Posterior vena cava (tissue), 2 donors: ENCODE results near the gene OR51B4. TPM values are rescaled to one million over a fixed set of nuclear protein-coding genes. Genes with fewer than 3 reads are reported as not detected.

Experiments
- DNase-seq: peaks from one replicate; pipeline ENCODE4 v3.0.0-alpha.2; 2020; ENCODE audit warnings: low spot score
- intact Hi-C, 2 donors: fragments of 100-400 bp; cut with DNase I; formaldehyde crosslinking; loops; one replicate each; pipeline versions ENCODE4 v1.14.1 to v1.14.2; 2022 to 2023
- total RNA-seq, 2 donors: library from RNA; stranded (reverse); fragmentation: NEBNext Ultra II Directional; extraction: Animal tissue kit (Norgen Biotek cat#: 25700); gene quantifications; one replicate each; pipeline ENCODE4 v1.2.1, GENCODE V29; 2021
- donor health status: DM: yes; HTN: yes; CAD: no.
- donor health status: DM: yes; HTN: yes; CAD: no.

OR51B4 gene
- total RNA-seq, 2 donors from 2014 or later: 0.46 TPM; not detected in 1

- DNase-seq: no peak
- intact Hi-C loops: no loop called here
These were observed 50.0 kb downstream of the OR51B4 start for GRCh38 chr11:5251746-5252145.

Other genes with a start within 250 kb of the OR51B4 start
- gene OR52E2, start 242.3 kb downstream of the OR51B4 start, total RNA-seq: not detected
- gene OR52E1, start 232.4 kb downstream of the OR51B4 start, total RNA-seq: not detected
- gene OR52A5, start 163.6 kb downstream of the OR51B4 start, total RNA-seq: not detected
- gene OR52A1, start 147.2 kb downstream of the OR51B4 start, total RNA-seq: not detected
- not detected for gene OR51V1, start 101.3 kb downstream of the OR51B4 start, total RNA-seq
- gene HBB, start 74.9 kb downstream of the OR51B4 start, total RNA-seq: 1,000 to 10,000 TPM; 1,053 to 3,910 TPM
- gene HBD, start 67.5 kb downstream of the OR51B4 start, total RNA-seq: 1 to 10 TPM; 1.4 to 4.8 TPM
- not detected for gene HBG1, start 52.1 kb downstream of the OR51B4 start, total RNA-seq
- gene HBG2, start 47.2 kb downstream of the OR51B4 start, total RNA-seq: under 1 TPM in 1 of 2 donors, not detected in 1; 0.71 TPM
- not detected for gene HBE1, start 32.0 kb downstream of the OR51B4 start, total RNA-seq
- gene OR51B2, start 22.4 kb upstream of the OR51B4 start, total RNA-seq: not detected
- under 1 TPM; 0.29 to 0.51 TPM for gene OR51B5, start 41.6 kb upstream of the OR51B4 start, total RNA-seq
- not detected for gene OR51B6, start 49.6 kb upstream of the OR51B4 start, total RNA-seq
- not detected for gene OR51M1, start 81.9 kb upstream of the OR51B4 start, total RNA-seq
- not detected for gene OR51Q1, start 120.2 kb upstream of the OR51B4 start, total RNA-seq
- not detected for gene OR51I1, start 139.6 kb upstream of the OR51B4 start, total RNA-seq
- gene OR51I2, start 147.4 kb upstream of the OR51B4 start, total RNA-seq: not detected
- not detected for gene OR52D1, start 186.7 kb upstream of the OR51B4 start, total RNA-seq
- gene UBQLN3, start 208.0 kb upstream of the OR51B4 start, total RNA-seq: under 1 TPM in 1 of 2 donors, not detected in 1; 0.38 TPM
- under 1 TPM; 0.32 to 0.38 TPM for gene UBQLNL, start 214.8 kb upstream of the OR51B4 start, total RNA-seq
- gene OR52H1, start 246.6 kb upstream of the OR51B4 start, total RNA-seq: under 1 TPM; 0.24 to 0.51 TPM